HepG2 (cell line): ENCODE measurements around the gene LYRM4. TPM values are rescaled to one million over a fixed set of nuclear protein-coding genes. Genes with fewer than 3 reads are reported as not detected.

Experiments
- ARNTL ChIP-seq: sonication (generic); formaldehyde crosslinking; IDR thresholded peaks from 2 replicates; pipeline ENCODE4 v1.4.0; 2020; ENCODE audit warnings: mild to moderate bottlenecking, missing genetic modification reagents
- BRD4 ChIP-seq: sonication (generic); formaldehyde crosslinking; IDR thresholded peaks from 2 replicates; pipeline ENCODE4 v1.4.0; 2020; ENCODE audit warnings: missing genetic modification reagents
- GFI1 ChIP-seq: sonication (generic); formaldehyde crosslinking; IDR thresholded peaks from 2 replicates; pipeline ENCODE4 v1.5.0; 2020; ENCODE audit warnings: missing genetic modification reagents, mild to moderate bottlenecking, borderline replicate concordance
- GPN1 ChIP-seq: sonication (generic); formaldehyde crosslinking; IDR thresholded peaks from 2 replicates; pipeline ENCODE4 v1.5.1; 2020; ENCODE audit warnings: missing genetic modification reagents, borderline replicate concordance
- KMT2A ChIP-seq: sonication (generic); formaldehyde crosslinking; IDR thresholded peaks from 2 replicates; pipeline ENCODE4 v1.4.0; 2020; ENCODE audit warnings: missing genetic modification reagents
- NFE2L2 ChIP-seq: fragments of 150-350 bp; IDR thresholded peaks from 2 replicates; pipeline ENCODE4 v1.6.1; 2014; ENCODE audit warnings: low read length
- NONO ChIP-seq, 2 experiments: fragments of 450-650 bp in 1 of 2; sonication (generic) in 1 of 2; formaldehyde crosslinking in 1 of 2; IDR thresholded peaks in 1 of 2; conservative IDR thresholded peaks in 1 of 2; 2 replicates each; pipeline versions ENCODE4 v1.6.1 to v1.8.0; 2017 to 2022; ENCODE audit warnings: mild to moderate bottlenecking in 1 of 2, missing genetic modification reagents in 1 of 2, moderate library complexity in 1 of 2
- SP140L ChIP-seq: sonication (generic); formaldehyde crosslinking; IDR thresholded peaks from 2 replicates; pipeline ENCODE4 v1.4.0; 2020; ENCODE audit warnings: missing genetic modification reagents, borderline replicate concordance
- STAT5B ChIP-seq: sonication (generic); formaldehyde crosslinking; IDR thresholded peaks from 2 replicates; pipeline ENCODE4 v1.4.0; 2020; ENCODE audit warnings: missing genetic modification reagents
- TEAD3 ChIP-seq: optimal IDR thresholded peaks from 2 replicates; pipeline ENCODE3; 2016; ENCODE audit warnings: borderline replicate concordance
- ZBTB10 ChIP-seq: sonication (generic); formaldehyde crosslinking; IDR thresholded peaks from 2 replicates; pipeline ENCODE4 v1.4.0; 2020; ENCODE audit warnings: missing genetic modification reagents, borderline replicate concordance
- ZNF10 ChIP-seq: sonication (generic); formaldehyde crosslinking; IDR thresholded peaks from 2 replicates; pipeline ENCODE4 v1.4.0; 2020; ENCODE audit warnings: mild to moderate bottlenecking, low read depth, missing genetic modification reagents, borderline replicate concordance
- ZNF143 ChIP-seq: sonication (generic); formaldehyde crosslinking; IDR thresholded peaks from 2 replicates; pipeline ENCODE4 v1.4.0; 2020; ENCODE audit warnings: missing genetic modification reagents
- ZNF234 ChIP-seq: sonication (generic); formaldehyde crosslinking; conservative IDR thresholded peaks from 2 replicates; pipeline ENCODE4 v1.5.1; 2020; ENCODE audit warnings: mild to moderate bottlenecking, missing genetic modification reagents
- ZNF276 ChIP-seq: sonication (generic); formaldehyde crosslinking; IDR thresholded peaks from 2 replicates; pipeline ENCODE4 v1.4.0; 2020; ENCODE audit warnings: mild to moderate bottlenecking, low read depth, missing genetic modification reagents
- ZNF296 ChIP-seq: sonication (generic); formaldehyde crosslinking; conservative IDR thresholded peaks from 2 replicates; pipeline ENCODE4 v1.5.0; 2020; ENCODE audit warnings: mild to moderate bottlenecking, missing genetic modification reagents
- ZNF432 ChIP-seq: sonication (generic); formaldehyde crosslinking; IDR thresholded peaks from 2 replicates; pipeline ENCODE4 v1.5.0; 2020; ENCODE audit warnings: missing genetic modification reagents, mild to moderate bottlenecking, borderline replicate concordance
- ZNF547 ChIP-seq: sonication (generic); formaldehyde crosslinking; IDR thresholded peaks from 2 replicates; pipeline ENCODE4 v1.5.1; 2020; ENCODE audit warnings: mild to moderate bottlenecking, missing genetic modification reagents
- ZNF619 ChIP-seq: sonication (generic); formaldehyde crosslinking; IDR thresholded peaks from 2 replicates; pipeline ENCODE4 v1.4.0; 2020; ENCODE audit warnings: mild to moderate bottlenecking, missing genetic modification reagents
- ZNF775 ChIP-seq: sonication (generic); formaldehyde crosslinking; IDR thresholded peaks from 2 replicates; pipeline ENCODE4 v1.4.0; 2020; ENCODE audit warnings: missing genetic modification reagents, mild to moderate bottlenecking, moderate library complexity, borderline replicate concordance
- polyA plus RNA-seq, 8 experiments: library from polyadenylated mRNA; depleted of rRNA in 3 of 8; stranded (reverse) in 7 of 8; unstranded in 1 of 8; fragments of >200 nt; fragmentation: Illumina TruSeq in 4 of 8; extraction: Trizol in 4 of 8; gene quantifications; 2 replicates each; pipeline versions ENCODE4 v1.2.1 to v1.2.3, GENCODE V29; 2011 to 2016; ENCODE audit warnings: low read depth in 4 of 8, missing spikeins in 1 of 8, mixed read lengths in 1 of 8; ENCODE audit not compliant: insufficient read depth in 1 of 8
- total RNA-seq, 5 experiments: library from RNA; depleted of rRNA; stranded (reverse); fragments of >200 nt; fragmentation: Illumina TruSeq; extraction: Trizol; gene quantifications; 2 replicates each; pipeline ENCODE4 v1.2.3, GENCODE V29; 2016; ENCODE audit warnings: low read depth in 1 of 5
- TF ChIP-seq, protein P1 (sequence below): sonication (generic); formaldehyde crosslinking; IDR thresholded peaks from 2 replicates; pipeline ENCODE4 v1.5.1; 2020; ENCODE audit warnings: missing genetic modification reagents, mild to moderate bottlenecking, borderline replicate concordance
- TF ChIP-seq, protein P2 (sequence below): sonication (generic); formaldehyde crosslinking; IDR thresholded peaks from 2 replicates; pipeline ENCODE4 v1.5.0; 2020; ENCODE audit warnings: missing genetic modification reagents

The LYRM4 gene
- total and polyA plus RNA-seq, 2 of the 13 experiments (the other 11 are each of a cell fraction or from before 2014, with no cell fraction given), result 64.6 to 67.5 TPM

GRCh38 chr6:5205877-5206850 lies 54.6 kb downstream of the LYRM4 start (continued):
- TF ChIP-seq TEAD3 (peak; percentile 67), ZNF619 (CRISPR knock-in tag) (no peak), ZNF775 (CRISPR knock-in tag) (no peak), NONO (IDR thresholded peaks at IDR 0.05) (no peak), NONO (CRISPR knock-in tag; conservative IDR thresholded peaks at IDR 0.05) (peak; percentile 87), GFI1 (CRISPR knock-in tag) (peak; percentile 83), ZNF234 (CRISPR knock-in tag) (no peak), ZNF143 (CRISPR knock-in tag) (peak; percentile 72), SP140L (CRISPR knock-in tag) (no peak), ZNF276 (no peak), NFE2L2 (no peak), ZBTB10 (CRISPR knock-in tag) (peak; percentile 47; the same call in 1 of the 2 replicates), ZNF296 (no peak), BRD4 (no peak), STAT5B (no peak), GPN1 (CRISPR knock-in tag) (no peak), ZNF432 (CRISPR knock-in tag) (no peak), ZNF547 (CRISPR knock-in tag) (peak; percentile 73; the same call in 1 of the 2 replicates), KMT2A (CRISPR knock-in tag) (peak; percentile 76; the same call in 1 of the 2 replicates), ARNTL (CRISPR knock-in tag) (peak; percentile 89), ZNF10 (CRISPR knock-in tag) (no peak)
- TF ChIP-seq, protein P1, sequence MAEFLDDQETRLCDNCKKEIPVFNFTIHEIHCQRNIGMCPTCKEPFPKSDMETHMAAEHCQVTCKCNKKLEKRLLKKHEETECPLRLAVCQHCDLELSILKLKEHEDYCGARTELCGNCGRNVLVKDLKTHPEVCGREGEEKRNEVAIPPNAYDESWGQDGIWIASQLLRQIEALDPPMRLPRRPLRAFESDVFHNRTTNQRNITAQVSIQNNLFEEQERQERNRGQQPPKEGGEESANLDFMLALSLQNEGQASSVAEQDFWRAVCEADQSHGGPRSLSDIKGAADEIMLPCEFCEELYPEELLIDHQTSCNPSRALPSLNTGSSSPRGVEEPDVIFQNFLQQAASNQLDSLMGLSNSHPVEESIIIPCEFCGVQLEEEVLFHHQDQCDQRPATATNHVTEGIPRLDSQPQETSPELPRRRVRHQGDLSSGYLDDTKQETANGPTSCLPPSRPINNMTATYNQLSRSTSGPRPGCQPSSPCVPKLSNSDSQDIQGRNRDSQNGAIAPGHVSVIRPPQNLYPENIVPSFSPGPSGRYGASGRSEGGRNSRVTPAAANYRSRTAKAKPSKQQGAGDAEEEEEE (CRISPR knock-in tag), result no peak
- TF ChIP-seq, protein P2, sequence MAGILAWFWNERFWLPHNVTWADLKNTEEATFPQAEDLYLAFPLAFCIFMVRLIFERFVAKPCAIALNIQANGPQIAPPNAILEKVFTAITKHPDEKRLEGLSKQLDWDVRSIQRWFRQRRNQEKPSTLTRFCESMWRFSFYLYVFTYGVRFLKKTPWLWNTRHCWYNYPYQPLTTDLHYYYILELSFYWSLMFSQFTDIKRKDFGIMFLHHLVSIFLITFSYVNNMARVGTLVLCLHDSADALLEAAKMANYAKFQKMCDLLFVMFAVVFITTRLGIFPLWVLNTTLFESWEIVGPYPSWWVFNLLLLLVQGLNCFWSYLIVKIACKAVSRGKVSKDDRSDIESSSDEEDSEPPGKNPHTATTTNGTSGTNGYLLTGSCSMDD, result no peak
